Ramos (cell line): Measurements from ENCODE around the gene STIP1.

Experiments
- in situ Hi-C: fragments of 300-500 bp; cut with MboI; formaldehyde crosslinking; loops from one replicate; pipeline ENCODE4 v1.14.3; 2022; ENCODE audit warnings: low sequenced_read_pairs; ENCODE audit not compliant: unreplicated experiment

The STIP1 gene

DNA sequence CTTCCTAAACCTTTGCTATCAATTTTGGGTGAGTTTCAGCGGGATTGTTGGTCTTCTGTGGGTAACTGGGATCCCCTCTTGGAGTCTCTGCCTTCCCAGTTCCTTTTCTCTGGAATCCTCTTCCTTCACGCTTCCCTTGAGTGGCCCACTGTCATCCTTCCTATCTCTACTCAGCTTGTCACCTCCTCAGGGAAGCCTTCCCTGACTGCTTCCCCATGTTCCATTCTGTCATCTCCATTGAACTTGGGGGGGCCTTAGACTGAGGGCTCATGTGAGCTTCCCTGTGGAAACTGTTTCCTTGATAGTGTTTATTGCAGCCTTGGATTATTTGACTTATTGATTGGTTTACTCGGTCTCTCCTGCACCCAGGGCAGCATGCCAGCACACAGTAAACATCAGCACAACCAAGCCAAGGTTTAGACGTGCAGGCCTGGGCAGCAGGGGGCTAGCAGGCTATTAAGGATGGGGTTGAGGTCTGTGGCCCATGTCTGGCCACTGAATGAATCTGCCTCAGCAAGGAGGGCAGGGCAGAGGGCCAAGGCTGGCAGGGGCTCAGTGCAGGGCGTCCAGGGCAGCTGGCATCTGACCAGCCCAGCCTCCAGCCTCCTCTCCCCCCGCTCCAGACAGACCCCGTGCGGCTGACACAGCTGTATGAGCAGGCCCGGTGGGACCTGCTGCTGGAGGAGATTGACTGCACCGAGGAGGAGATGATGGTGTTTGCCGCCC lies 32.8 kb downstream of the STIP1 start:
- in situ Hi-C loops: no loop called here

DNA sequence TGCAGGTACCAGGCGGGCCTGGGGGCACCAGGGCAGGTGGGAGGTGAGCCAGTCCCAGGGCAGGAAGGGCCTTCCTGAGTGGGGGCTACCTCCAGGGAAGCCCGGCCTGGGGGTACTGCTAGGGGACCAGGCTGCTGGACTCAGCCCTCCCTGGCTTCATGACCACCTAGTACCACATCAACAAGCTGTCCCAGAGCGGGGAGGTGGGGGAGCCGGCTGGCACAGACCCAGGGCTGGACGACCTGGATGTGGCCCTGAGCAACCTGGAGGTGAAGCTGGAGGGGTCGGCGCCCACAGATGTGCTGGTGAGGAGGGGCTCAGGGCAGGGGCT lies 33.3 kb downstream of the STIP1 start:
- in situ Hi-C loops: no loop called here

DNA sequence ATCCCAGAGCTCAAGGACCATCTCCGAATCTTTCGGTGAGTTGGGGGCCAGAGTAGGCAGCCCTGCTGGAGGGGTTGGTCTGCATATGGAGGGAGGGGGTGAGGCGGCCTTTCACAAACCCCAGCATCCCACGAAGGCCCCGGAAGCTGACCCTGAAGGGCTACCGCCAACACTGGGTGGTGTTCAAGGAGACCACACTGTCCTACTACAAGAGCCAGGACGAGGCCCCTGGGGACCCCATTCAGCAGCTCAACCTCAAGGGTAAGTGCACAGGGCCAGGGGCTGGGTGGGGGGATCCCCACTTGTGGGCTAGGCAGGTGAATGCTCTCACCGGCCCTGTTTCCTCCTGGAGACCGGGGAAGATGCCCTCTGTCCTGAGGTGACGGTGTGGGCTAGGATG lies 33.8 kb downstream of the STIP1 start:
- in situ Hi-C loops: no loop called here

DNA sequence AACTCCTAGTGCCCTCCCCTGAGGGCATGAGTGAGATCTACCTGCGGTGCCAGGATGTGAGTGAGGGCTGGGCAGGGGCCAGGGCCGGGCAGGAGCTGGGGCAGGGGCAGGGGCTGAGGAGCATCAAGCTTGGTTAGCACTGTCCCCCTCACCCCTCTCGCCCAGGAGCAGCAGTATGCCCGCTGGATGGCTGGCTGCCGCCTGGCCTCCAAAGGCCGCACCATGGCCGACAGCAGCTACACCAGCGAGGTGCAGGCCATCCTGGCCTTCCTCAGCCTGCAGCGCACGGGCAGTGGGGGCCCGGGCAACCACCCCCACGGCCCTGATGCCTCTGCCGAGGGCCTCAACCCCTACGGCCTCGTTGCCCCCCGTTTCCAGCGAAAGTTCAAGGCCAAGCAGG lies 34.3 kb downstream of the STIP1 start:
- in situ Hi-C loops: no loop called here

DNA sequence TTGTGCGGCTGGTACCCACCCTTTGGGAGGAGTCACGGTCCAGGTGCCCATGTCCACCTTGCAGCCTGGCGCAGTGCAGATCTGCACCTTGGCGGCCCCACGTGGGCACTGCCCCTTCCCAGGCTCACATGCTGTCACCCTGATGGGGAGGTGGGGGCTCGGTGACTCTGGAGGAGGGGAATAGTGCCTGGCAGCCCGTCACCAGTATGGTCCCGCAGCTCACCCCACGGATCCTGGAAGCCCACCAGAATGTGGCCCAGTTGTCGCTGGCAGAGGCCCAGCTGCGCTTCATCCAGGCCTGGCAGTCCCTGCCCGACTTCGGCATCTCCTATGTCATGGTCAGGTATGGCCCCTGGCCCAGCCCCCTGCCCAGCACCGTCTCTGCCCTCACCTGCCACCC lies 34.8 kb downstream of the STIP1 start:
- in situ Hi-C loops: no loop called here

DNA sequence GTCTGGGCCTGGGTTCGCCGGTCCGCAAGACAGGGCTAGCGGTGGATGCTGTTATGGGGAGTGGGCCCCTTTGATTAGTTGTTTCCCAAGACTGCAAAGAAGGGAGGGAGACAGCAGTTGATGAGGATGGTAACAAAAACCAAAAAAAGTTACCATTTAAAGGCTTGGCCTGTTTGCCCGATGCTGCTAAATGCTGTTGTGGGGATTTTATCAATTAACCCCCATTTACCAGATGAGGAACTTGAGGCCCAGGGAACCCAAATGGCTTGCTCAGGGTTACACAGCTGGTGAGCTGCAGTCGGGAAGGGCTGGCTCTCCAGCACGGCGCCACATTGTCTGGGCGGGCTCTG lies 36.7 kb downstream of the STIP1 start:
- in situ Hi-C loops: no loop called here

DNA sequence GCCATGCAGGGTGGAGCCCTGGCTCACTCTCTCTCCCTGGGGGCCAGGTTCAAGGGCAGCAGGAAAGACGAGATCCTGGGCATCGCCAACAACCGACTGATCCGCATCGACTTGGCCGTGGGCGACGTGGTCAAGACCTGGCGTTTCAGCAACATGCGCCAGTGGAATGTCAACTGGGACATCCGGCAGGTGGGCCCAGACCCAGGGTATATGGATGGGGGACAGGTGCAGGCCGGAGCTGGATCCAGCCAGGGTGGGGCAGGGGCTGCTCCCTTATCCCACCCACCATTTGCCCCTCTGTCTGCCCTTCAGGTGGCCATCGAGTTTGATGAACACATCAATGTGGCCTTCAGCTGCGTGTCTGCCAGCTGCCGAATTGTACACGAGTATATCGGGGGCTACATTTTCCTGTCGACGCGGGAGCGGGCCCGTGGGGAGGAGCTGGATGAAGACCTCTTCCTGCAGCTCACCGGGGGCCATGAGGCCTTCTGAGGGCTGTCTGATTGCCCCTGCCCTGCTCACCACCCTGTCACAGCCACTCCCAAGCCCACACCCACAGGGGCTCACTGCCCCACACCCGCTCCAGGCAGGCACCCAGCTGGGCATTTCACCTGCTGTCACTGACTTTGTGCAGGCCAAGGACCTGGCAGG lies 37.2 kb downstream of the STIP1 start:
- in situ Hi-C loops: no loop called here

DNA sequence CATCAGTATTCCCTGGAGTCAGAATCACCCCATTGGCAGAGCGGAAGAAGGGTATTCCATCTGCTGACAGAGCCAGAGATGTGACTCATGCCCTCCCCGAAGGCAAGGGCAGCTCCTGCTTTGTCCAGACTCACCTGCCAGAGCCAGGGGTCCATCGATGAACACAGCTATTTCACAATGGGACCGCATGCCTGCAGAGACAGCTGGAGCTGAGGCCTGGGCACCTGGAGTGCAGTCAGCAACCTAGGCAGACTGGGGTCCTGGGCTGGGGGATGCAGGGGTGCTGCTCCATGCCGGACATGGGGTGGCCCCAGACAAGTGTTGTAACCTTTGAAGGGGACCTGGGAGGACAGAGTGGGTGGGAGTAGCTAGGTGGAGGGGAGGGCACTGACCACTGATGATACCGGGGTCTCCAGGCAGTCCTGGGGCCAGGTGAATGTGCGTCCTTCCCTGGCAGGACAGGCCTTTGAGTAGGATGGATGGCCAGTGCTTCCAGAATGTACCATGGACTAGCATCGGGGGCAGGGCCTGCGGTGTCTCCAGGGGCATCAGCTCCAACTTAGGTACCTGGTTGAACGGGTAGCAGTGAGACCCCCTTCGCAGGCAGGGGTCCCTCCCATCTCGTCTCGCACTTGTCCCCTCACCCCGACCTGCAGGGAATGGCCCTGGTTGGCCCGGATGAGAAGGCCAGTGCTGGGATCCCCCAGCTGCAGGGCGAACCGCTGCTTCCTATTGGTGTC lies 38.4 kb downstream of the STIP1 start:
- in situ Hi-C loops: no loop called here

DNA sequence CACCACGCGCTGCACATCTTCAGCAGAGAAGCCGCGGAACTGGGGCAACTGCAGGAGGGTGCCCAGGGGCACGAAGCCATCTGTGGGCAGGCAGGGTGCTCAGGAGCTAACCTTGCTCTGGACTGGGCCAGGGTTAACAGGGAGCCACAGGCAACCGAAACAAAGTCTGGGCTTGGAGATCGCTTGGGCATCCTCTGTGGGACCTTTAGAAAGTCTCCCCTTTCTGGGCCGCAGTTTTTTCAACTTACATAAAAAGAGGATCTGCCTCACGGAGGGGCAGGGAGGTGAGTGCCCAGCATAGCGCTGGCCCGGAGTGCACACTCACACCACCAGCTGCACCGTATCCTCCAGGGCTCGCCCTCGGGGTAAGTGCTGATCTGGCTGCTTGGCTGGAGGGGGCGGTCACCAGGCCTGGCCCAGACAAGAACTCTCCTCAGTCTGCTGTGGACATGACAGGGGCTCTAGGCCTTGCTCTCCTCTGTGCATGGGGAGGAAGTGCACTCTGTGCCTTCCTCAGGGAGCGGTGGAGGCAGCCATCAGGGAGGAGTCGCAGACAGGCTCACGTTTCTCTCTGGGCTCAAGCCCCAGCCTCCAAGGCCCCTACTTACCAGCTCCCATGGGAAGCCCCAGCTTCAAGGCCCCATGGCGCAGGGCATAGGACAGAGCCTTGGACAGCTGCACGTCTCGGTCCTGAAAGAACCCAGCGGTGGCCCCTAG lies 39.1 kb downstream of the STIP1 start:
- in situ Hi-C loops: loop anchor here (25.0 kb wide), 3 partner anchors 912 to 1613 kb away; partner anchors contain the start of genes B3GAT3, EML3, MTA2 and ROM1

DNA sequence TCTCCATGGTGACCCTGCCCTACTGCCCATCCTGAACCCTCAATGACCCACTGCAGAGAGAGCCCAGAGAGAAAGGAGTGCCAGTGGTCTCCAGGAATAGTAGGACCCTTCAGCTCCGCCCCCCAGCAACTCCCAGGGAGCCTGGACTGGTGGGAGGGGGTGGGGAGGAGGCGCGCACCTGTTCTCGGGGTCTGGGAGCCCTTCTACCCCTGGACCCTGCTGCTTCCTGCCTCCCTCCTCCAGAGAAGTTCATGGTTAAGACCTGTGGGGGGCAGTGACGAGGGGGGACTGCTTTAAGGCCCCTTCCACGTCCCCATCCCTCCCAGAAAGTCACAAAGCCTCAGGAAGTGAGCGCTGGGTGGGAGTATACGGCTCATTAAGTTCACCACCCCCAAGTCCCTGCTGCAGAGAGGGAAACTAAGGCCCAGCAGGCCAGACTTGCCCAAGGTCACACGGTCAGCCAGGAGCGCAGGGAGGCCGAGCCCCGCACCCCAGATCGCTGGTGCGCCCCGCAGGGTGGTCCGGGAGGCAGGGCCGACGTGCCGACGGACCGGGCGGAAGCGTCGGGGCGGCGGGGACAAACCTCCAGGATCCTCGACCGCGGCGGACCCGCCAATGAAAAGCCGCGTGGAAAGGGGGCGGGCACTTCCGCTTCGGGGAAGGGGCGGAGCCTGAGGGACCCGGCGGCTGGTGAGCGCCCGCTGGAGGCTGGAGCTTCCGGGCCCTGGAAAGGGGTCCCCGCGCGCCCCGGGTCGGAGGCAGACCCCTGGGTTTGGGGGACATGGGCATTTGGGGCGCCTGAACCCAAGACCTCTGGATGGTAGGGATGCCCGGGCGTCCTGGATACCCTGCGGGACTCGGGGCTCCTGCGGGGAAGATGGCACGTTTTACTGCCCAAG lies 39.9 kb downstream of the STIP1 start, which contains the start of the genes NUDT22 and TRPT1:
Gene NUDT22 (plus strand): TSS at position 667 of the 899 bp plus-strand sequence. CDS start 379 bp downstream, outside the sequence.
Gene TRPT1 (minus strand): TSS at position 579 of the 899 bp plus-strand sequence. CDS start 326 bp downstream, at position 253.
- in situ Hi-C loops: loop anchor here (25.0 kb wide), 3 partner anchors 911 to 1614 kb away; partner anchors contain the start of genes B3GAT3, EML3, MTA2 and ROM1

DNA sequence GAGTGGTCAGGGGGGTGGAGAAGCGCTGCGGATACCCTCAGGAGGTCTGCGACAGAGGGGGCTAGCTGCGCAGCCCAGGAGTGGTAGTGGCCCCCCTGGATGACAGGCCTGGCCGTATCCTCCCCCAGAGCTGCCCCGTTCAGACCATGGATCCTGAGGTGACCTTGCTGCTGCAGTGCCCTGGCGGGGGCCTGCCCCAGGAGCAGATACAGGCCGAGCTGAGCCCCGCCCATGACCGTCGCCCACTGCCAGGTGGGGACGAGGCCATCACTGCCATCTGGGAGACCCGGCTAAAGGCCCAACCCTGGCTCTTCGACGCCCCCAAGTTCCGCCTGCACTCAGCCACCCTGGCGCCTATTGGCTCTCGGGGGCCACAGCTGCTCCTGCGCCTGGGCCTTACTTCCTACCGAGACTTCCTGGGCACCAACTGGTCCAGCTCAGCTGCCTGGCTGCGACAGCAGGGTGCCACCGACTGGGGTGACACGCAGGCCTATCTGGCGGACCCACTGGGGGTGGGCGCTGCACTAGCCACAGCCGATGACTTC lies 40.6 kb downstream of the STIP1 start:
- in situ Hi-C loops: loop anchor here (25.0 kb wide), 3 partner anchors 911 to 1614 kb away; partner anchors contain the start of genes B3GAT3, EML3, MTA2 and ROM1

DNA sequence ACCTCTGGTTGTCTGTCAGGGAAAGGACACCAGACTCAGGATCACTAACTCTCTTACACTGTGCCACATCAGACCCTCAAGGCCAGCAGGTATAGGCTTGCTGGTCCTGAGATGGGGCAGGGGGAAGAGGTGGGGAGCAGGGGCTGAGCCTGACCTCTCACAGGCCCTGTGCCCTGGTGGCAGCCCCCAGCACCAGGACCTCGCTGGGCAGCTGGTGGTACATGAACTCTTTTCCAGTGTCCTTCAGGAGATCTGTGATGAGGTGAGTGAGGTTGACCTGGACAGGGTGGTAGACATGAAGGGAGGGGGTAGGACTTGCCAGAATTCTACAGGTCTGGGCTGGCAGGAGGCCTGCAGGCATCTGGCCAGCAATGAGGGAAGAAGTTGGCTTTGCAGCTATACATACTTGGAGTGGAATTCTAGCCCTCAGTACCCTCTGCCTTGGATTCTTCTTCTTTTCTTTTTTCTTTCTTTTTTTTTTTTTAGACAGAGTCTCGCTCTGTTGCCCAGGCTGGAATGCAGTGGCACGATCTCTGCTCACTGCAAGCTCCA lies 41.5 kb downstream of the STIP1 start:
- in situ Hi-C loops: loop anchor here (25.0 kb wide), 3 partner anchors 910 to 1615 kb away; partner anchors contain the start of genes B3GAT3, EML3, MTA2 and ROM1

DNA sequence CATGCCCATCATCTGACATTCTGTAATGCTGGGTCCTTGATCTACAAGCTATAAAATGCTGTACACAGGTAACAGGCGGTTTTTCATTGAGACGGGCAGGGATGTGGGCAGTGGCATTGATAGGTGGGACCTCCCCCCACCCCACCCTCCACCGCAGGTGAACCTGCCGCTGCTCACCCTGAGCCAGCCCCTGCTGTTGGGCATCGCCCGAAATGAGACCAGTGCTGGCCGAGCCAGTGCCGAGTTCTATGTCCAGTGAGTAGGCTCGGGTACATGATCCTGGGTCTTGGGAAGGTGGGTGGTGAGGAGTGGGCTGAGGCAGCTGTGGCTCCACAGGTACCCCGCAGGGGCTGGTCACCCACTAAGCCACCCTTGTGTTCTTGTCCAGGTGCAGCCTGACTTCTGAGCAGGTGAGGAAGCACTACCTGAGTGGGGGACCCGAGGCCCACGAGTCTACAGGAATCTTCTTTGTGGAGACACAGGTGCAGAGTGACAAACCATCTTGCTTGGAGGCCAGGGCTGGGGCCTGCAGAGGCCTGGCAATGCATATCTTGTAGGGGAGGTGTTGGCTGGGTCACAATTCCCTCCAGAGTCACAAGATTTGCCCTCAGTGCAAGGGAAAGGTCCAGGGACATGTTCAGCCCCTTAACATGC lies 43.2 kb downstream of the STIP1 start:
- in situ Hi-C loops: loop anchor here (25.0 kb wide), 3 partner anchors 908 to 1617 kb away; partner anchors contain the start of genes B3GAT3, EML3, MTA2 and ROM1

DNA sequence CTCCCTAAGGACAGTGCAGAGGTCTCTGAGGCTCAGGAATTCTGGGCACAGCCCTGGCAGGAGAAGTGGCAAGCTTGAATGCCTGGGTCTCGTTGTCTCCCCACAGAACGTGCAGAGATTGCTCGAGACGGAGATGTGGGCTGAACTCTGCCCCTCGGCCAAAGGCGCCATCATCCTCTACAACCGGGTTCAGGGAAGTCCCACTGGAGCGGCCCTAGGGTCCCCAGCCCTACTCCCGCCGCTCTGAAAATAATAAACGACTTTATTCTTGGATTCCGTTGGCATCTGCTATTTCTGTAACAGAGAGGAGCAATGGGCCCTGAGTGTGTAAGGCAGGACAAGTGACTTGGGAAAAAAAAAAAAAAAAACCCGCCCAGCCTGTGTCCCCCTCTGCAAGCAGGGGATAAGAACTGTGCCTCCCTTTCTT lies 43.8 kb downstream of the STIP1 start:
- in situ Hi-C loops: loop anchor here (25.0 kb wide), 3 partner anchors 908 to 1617 kb away; partner anchors contain the start of genes B3GAT3, EML3, MTA2 and ROM1

DNA sequence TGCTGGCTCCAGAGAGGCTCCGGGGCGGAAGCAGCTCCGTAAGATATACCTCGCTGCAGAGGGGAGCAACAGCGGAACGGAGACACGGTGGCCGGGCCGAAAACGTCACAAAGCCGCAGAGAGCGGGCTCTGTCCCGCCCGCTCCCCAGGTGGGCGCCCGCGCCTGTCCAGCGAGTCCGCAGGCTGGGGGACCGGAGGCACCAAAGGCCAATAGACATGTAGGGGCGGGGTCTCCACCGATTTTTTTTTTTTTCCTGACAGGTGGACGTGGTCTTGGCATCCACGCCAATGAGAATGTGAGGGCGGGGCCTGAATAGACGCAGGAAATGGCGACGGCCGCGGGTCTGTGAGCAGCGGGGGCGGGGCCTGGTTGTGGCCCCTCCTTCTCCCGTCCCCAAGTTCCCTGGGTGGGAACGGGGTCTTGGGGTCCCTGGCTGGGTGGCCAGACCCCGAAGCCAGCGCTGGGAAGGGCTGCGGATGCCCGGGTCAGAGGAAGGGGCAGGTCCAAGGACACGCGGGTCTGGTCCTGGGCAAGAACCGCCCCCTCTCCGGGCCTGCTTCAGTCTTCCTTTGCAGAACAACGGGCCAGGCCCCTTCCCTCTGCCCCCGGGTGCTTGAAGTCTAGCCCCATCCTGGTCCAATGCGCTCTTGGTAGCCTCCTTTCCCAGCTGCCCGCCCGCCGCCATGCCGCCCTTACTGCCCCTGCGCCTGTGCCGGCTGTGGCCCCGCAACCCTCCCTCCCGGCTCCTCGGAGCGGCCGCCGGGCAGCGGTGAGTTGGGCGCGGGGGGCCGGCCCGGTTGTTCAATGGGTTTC lies 44.4 kb downstream of the STIP1 start, which contains the start of gene DNAJC4:
Gene DNAJC4 (plus strand): TSS at position 378 of the 814 bp plus-strand sequence. CDS start 307 bp downstream, at position 685.
- in situ Hi-C loops: loop anchor here (25.0 kb wide), 3 partner anchors 907 to 1618 kb away; partner anchors contain the start of genes B3GAT3, EML3, MTA2 and ROM1

DNA sequence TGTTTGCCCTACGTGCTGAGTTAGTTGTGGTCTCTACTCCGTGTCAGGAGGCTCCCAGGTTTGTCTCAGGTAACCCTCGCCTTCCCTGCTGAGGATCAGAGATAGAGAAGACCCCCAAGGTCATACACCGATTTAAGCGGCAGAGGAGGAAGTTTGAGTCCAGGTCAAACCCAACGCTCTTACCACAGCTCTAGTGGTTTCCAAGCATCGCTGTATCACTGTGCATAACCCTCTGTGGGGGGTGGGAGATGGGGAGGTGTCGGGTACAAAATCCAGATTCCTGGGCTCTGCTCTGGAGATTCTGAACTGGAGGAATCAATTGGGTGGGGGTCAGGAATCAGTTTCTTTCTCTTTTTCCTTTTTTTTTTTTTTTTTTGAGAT lies 45.0 kb downstream of the STIP1 start:
- in situ Hi-C loops: loop anchor here (25.0 kb wide), 3 partner anchors 906 to 1619 kb away; partner anchors contain the start of genes B3GAT3, EML3, MTA2 and ROM1

DNA sequence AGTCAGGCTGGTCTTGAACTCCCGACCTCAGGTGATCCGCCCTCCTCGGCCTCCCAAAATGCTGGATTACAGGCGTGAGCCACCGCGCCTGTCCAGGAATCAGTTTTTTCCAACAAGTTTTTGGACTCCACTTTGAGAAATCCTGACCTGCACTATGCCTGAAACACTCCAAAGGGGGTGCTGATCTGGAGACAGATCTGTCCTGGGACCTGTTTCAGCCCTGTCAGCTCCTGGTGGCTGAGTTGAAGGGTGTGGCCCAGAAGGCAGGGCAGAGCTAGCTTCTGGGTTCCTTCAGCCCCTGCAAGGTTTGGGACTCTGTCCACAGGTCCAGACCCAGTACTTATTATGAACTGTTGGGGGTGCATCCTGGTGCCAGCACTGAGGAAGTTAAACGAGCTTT lies 45.6 kb downstream of the STIP1 start:
- in situ Hi-C loops: loop anchor here (25.0 kb wide), 3 partner anchors 906 to 1619 kb away; partner anchors contain the start of genes B3GAT3, EML3, MTA2 and ROM1
